IMR-90 (cell line): ENCODE data around the gene TTC27. TPM values are rescaled to one million over a fixed set of nuclear protein-coding genes. Genes with fewer than 3 reads are reported as not detected.

Experiments
- ATAC-seq: fragments of 200-7000 bp; cut with Tn5 transposase; 2 replicates; pipeline ENCODE4 v1.9.1; 2020; ENCODE audit warnings: low read depth, mild to moderate bottlenecking, moderate library complexity
- BruUV-seq: library from RNA; stranded (reverse); fragments of 400-500 nt; replicated peaks from 2 replicates; lab custom pipeline; 2021; lab: Mats Ljungman, UMichigan
- CTCF ChIA-PET: fragments of 300-600 bp; formaldehyde crosslinking; extraction: SDS; loops from one replicate; lab custom pipeline; 2021; ENCODE audit warnings: antibody characterized with exemption; lab: Yijun Ruan, JAX
- POLR2A ChIA-PET: fragments of 300-600 bp; sonication (Branson Sonifier 250); formaldehyde crosslinking; loops from one replicate; lab custom pipeline; 2022; ENCODE audit warnings: antibody characterized with exemption; ENCODE audit not compliant: unreplicated experiment; lab: Charles Lee
- DNase-seq: peaks from one replicate; pipeline ENCODE4 v3.0.0; 2013
- H2AFZ ChIP-seq: replicated peaks from 2 replicates; pipeline ENCODE3; 2013; ENCODE audit warnings: low read length, mild to moderate bottlenecking; ENCODE audit not compliant: poor library complexity
- H2AK5ac ChIP-seq: 2 replicates; pipeline ENCODE4 v1.6.1; 2013; ENCODE audit warnings: low read depth, low read length, inconsistent platforms
- H2AK9ac ChIP-seq: replicated peaks from 2 replicates; pipeline ENCODE3; 2013; ENCODE audit warnings: mild to moderate bottlenecking, low read depth, low read length, moderate library complexity; ENCODE audit not compliant: poor library complexity
- H2BK120ac ChIP-seq: 2 replicates; pipeline ENCODE4 v1.6.1; 2013; ENCODE audit warnings: low read depth, low read length, inconsistent platforms
- H2BK15ac ChIP-seq: 3 replicates; pipeline ENCODE4 v1.6.1; 2013; ENCODE audit warnings: low read depth, low read length, inconsistent platforms
- H2BK20ac ChIP-seq: 2 replicates; pipeline ENCODE4 v1.6.1; 2013; ENCODE audit warnings: low read depth, mild to moderate bottlenecking, inconsistent platforms, low read length, moderate library complexity
- H2BK5ac ChIP-seq: 2 replicates; pipeline ENCODE4 v1.6.1; 2013; ENCODE audit warnings: mild to moderate bottlenecking, low read depth, low read length, inconsistent platforms; ENCODE audit not compliant: poor library complexity, severe bottlenecking
- H3K14ac ChIP-seq: replicated peaks from 2 replicates; pipeline ENCODE4 v1.6.1; 2013; ENCODE audit warnings: low read depth, low read length, inconsistent platforms
- H3K18ac ChIP-seq: 2 replicates; pipeline ENCODE4 v1.6.1; 2013; ENCODE audit warnings: low read depth, low read length, control low read depth
- H3K23ac ChIP-seq: 2 replicates; pipeline ENCODE4 v1.6.1; 2013; ENCODE audit warnings: low read depth, low read length, inconsistent platforms
- H3K27ac ChIP-seq: 2 replicates; pipeline ENCODE4 v1.5.1; 2013; ENCODE audit warnings: mild to moderate bottlenecking, control low read depth, low read length; ENCODE audit not compliant: insufficient read depth
- H3K27me3 ChIP-seq: 2 replicates; pipeline ENCODE4 v1.6.1; 2013; ENCODE audit warnings: low read length; ENCODE audit not compliant: control insufficient read depth, insufficient read depth
- H3K36me3 ChIP-seq: 2 replicates; pipeline ENCODE4 v1.6.1; 2013; ENCODE audit warnings: low read length, mixed read lengths; ENCODE audit not compliant: control insufficient read depth, insufficient read depth
- H3K4ac ChIP-seq: 2 replicates; pipeline ENCODE4 v1.6.1; 2013; ENCODE audit warnings: low read depth, low read length, inconsistent platforms
- H3K4me1 ChIP-seq: 2 replicates; pipeline ENCODE4 v1.6.1; 2013; ENCODE audit warnings: low read length, mixed read lengths; ENCODE audit not compliant: control insufficient read depth, insufficient read depth
- H3K4me2 ChIP-seq: 2 replicates; pipeline ENCODE4 v1.6.1; 2013; ENCODE audit warnings: low read depth, mild to moderate bottlenecking, control low read depth, low read length, moderate library complexity
- H3K4me3 ChIP-seq: 2 replicates; pipeline ENCODE4 v1.5.1; 2013; ENCODE audit warnings: low read depth, mild to moderate bottlenecking, control low read depth, low read length, moderate library complexity; ENCODE audit not compliant: insufficient read depth
- H3K56ac ChIP-seq: 2 replicates; pipeline ENCODE4 v1.6.1; 2013; ENCODE audit warnings: low read length, inconsistent platforms; ENCODE audit not compliant: insufficient read depth; ENCODE audit errors: extremely low read depth
- H3K79me1 ChIP-seq, 2 experiments: 2 replicates each; pipeline ENCODE4 v1.6.1; 2013; ENCODE audit warnings: low read length in 2 of 2, inconsistent platforms in 1 of 2, low read depth in 1 of 2
- H3K9ac ChIP-seq: 2 replicates; pipeline ENCODE4 v1.6.1; 2013; ENCODE audit warnings: low read depth, low read length, control low read depth
- H3K9me1 ChIP-seq: 2 replicates; pipeline ENCODE4 v1.6.1; 2013; ENCODE audit warnings: low read length, inconsistent platforms; ENCODE audit not compliant: insufficient read depth
- H3K9me3 ChIP-seq: 2 replicates; pipeline ENCODE4 v1.6.1; 2013; ENCODE audit warnings: low read length; ENCODE audit not compliant: control insufficient read depth, insufficient read depth
- H4K20me1 ChIP-seq: 2 replicates; pipeline ENCODE4 v1.6.1; 2013; ENCODE audit warnings: low read length, inconsistent platforms; ENCODE audit not compliant: insufficient read depth
- H4K5ac ChIP-seq: 2 replicates; pipeline ENCODE4 v1.6.1; 2013; ENCODE audit warnings: mild to moderate bottlenecking, low read depth, low read length, control low read depth
- H4K8ac ChIP-seq, 2 experiments: 2 replicates each; pipeline ENCODE4 v1.6.1; 2013; ENCODE audit warnings: low read depth in 2 of 2, low read length in 2 of 2, control low read depth in 1 of 2, inconsistent platforms in 1 of 2
- H4K91ac ChIP-seq: 2 replicates; pipeline ENCODE4 v1.6.1; 2013; ENCODE audit warnings: low read depth, low read length, inconsistent platforms; ENCODE audit not compliant: insufficient read depth
- CHD1 ChIP-seq: IDR thresholded peaks from 2 replicates; pipeline ENCODE4 v1.6.1; 2012; ENCODE audit warnings: low read depth, low read length, improper control_type of control experiment
- MAZ ChIP-seq: IDR thresholded peaks from 2 replicates; pipeline ENCODE4 v1.6.1; 2012; ENCODE audit warnings: low read depth, mild to moderate bottlenecking, low read length, improper control_type of control experiment, moderate library complexity, borderline replicate concordance
- MXI1 ChIP-seq: IDR thresholded peaks from 2 replicates; pipeline ENCODE4 v1.6.1; 2012; ENCODE audit warnings: low read depth, mild to moderate bottlenecking, low read length, moderate library complexity, borderline replicate concordance
- NFE2L2 ChIP-seq: fragments of 150-350 bp; IDR thresholded peaks from 2 replicates; pipeline ENCODE4 v1.6.1; 2016; ENCODE audit warnings: low read depth, mild to moderate bottlenecking, low read length
- RAD21 ChIP-seq: IDR thresholded peaks from 2 replicates; pipeline ENCODE4 v1.6.1; 2012; ENCODE audit warnings: low read length, improper control_type of control experiment
- RCOR1 ChIP-seq: IDR thresholded peaks from 2 replicates; pipeline ENCODE4 v1.6.1; 2012; ENCODE audit warnings: mild to moderate bottlenecking, low read length, improper control_type of control experiment; ENCODE audit not compliant: insufficient replicate concordance
- SMC3 ChIP-seq: fragments of 150-350 bp; IDR thresholded peaks from 2 replicates; pipeline ENCODE4 v1.6.1; 2016; ENCODE audit warnings: low read depth, mild to moderate bottlenecking, antibody characterized with exemption, low read length, moderate library complexity
- WGBS, 2 experiments: methylation state at CpG; one replicate each; pipeline versions ENCODE4 v1.1.5 to v1.1.7; 2013; ENCODE audit warnings: missing lambda C conversion rate in 2 of 2; ENCODE audit not compliant: insufficient read length in 1 of 2; ENCODE audit errors: extremely low coverage in 2 of 2; 5-methylcytosine and 5-hydroxymethylcytosine counted together
- dilution Hi-C: fragments of 300-500 bp; cut with HindIII; formaldehyde crosslinking; loops from one replicate; pipeline ENCODE4 v1.14.3; 2018; ENCODE audit warnings: low sequenced_read_pairs; ENCODE audit not compliant: unreplicated experiment
- in situ Hi-C: fragments of 300-500 bp; cut with MboI; formaldehyde crosslinking; loops from 3 replicates; pipeline ENCODE4 v1.14.3; 2019; ENCODE audit warnings: low sequenced_read_pairs, inconsistent platforms, mixed read lengths
- intact Hi-C: fragments of 100-400 bp; cut with micrococcal nuclease; formaldehyde crosslinking; loops from 2 replicates; pipeline ENCODE4 v1.10.0; 2022
- polyA plus RNA-seq, 3 experiments: library from polyadenylated mRNA; depleted of rRNA; stranded (reverse); fragments of >200 nt; gene quantifications; 2 replicates each; pipeline ENCODE4 v1.2.3, GENCODE V29; 2012; ENCODE audit warnings: low replicate concordance in 1 of 3
- total RNA-seq: library from RNA; depleted of rRNA; stranded (reverse); fragments of >200 nt; gene quantifications from 2 replicates; pipeline ENCODE4 v1.2.3, GENCODE V29; 2012
- TF ChIP-seq, protein P1 (sequence below): fragments of 150-350 bp; IDR thresholded peaks from 2 replicates; pipeline ENCODE4 v1.6.1; 2017; ENCODE audit warnings: mild to moderate bottlenecking, antibody characterized with exemption, low read length, low read depth

The TTC27 gene
- total and polyA plus RNA-seq, 2 of the 4 experiments (the other 2 are of a cell fraction), result 12.7 to 30.5 TPM

GRCh38 chr2:32773448-32773808 is 145.6 kb downstream of the TTC27 start:
- 89% methylated on average over 3 of the region's 5 CpGs; no CpG with 5 or more reads in 1 of the 2 experiments for WGBS, 2 experiments
- TF ChIP-seq, protein P1, sequence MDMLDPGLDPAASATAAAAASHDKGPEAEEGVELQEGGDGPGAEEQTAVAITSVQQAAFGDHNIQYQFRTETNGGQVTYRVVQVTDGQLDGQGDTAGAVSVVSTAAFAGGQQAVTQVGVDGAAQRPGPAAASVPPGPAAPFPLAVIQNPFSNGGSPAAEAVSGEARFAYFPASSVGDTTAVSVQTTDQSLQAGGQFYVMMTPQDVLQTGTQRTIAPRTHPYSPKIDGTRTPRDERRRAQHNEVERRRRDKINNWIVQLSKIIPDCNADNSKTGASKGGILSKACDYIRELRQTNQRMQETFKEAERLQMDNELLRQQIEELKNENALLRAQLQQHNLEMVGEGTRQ, result no peak
- no peak for TF ChIP-seq MAZ
- no peak for TF ChIP-seq NFE2L2
- no peak for TF ChIP-seq CHD1
- no peak for TF ChIP-seq RAD21
- no peak for TF ChIP-seq RCOR1
- TF ChIP-seq MXI1, result no peak
- TF ChIP-seq SMC3, result no peak
- Histone ChIP-seq H2AK9ac (no peak overlapping the region), H3K23ac (0 out of 2 replicates have a peak overlapping the region, but pooled peaks have one; percentile 10), H2AFZ (no peak overlapping the region), H3K56ac (no peak overlapping the region), H2BK120ac (peak overlapping the region; percentile 90), H4K20me1 (no peaks in the 10 kb centered on the region), H3K9me3 (no peaks in the 10 kb centered on the region), H2BK5ac (no peak overlapping the region), H2BK15ac (peak overlapping the region; percentile 72; the same call in 2 of the 3 replicates), H3K4me1 (peaks cover 7% of the 10 kb centered on the region; the same call in 1 of the 2 replicates), H2BK20ac (peak overlapping the region; percentile 38), H3K4me3 (no peak overlapping the region), H2AK5ac (peak overlapping the region; percentile 90), H3K4ac (peak overlapping the region; percentile 69), H4K91ac (peak overlapping the region; percentile 81), H3K14ac (peak overlapping the region; percentile 20), H3K27ac (no peak overlapping the region), H3K27me3 (no peaks in the 10 kb centered on the region), H3K9ac (no peak overlapping the region), H4K5ac (peak overlapping the region; percentile 27; the same call in 1 of the 2 replicates), H3K36me3 (no peaks in the 10 kb centered on the region), H3K9me1 (0 out of 2 replicates have a peak, but pooled peaks cover 6% of the 10 kb centered on the region), H3K4me2 (no peak overlapping the region), H4K8ac (peak overlapping the region; percentile 10 to 59; a peak in 1 of 4 replicates), H3K18ac (peak overlapping the region; percentile 31), H3K79me1 (peaks cover 0 to 10% of the 10 kb centered on the region in 2 experiments; a peak in 3 of 4 replicates)
- DNase-seq (no peak), ATAC-seq (no peak)
- in situ Hi-C loops, result loop anchor here (5.0 kb wide), 2 partner anchors 174 to 259 kb away; partner anchors contain the start of gene LTBP1
- dilution Hi-C loops, result no loop called here
- ChIA-PET CTCF (interaction anchor here (0.6 to 1.3 kb wide), 3 partner anchors 44 to 498 kb away, joined by 3 to 5 read pairs (median 3); no protein-coding TSS in a partner anchor), POLR2A (no interaction called here)
- BruUV-seq, result no TSS peak
- intact Hi-C loops, result loop anchor here (2.0 to 5.0 kb wide), 4 partner anchors 89 to 809 kb away; no protein-coding TSS in a partner anchor
